DOHH2 (cell line): ENCODE data around the gene FAM234A.

Source experiments
- CTCF ChIP-seq: fragments of 200-600 bp; sonication (generic); IDR thresholded peaks from one replicate; pipeline ENCODE4 v1.5.1; 2014; ENCODE audit warnings: antibody characterized with exemption, mild to moderate bottlenecking, low read depth, low read length; ENCODE audit not compliant: poor library complexity, severe bottlenecking
- EZH2phosphoT487 ChIP-seq: fragments of 200-600 bp; sonication (generic); IDR thresholded peaks from 2 replicates; pipeline ENCODE4 v1.6.1; 2017; ENCODE audit warnings: borderline replicate concordance, mild to moderate bottlenecking, antibody characterized with exemption, low read length, moderate library complexity, mixed read lengths

DNA sequence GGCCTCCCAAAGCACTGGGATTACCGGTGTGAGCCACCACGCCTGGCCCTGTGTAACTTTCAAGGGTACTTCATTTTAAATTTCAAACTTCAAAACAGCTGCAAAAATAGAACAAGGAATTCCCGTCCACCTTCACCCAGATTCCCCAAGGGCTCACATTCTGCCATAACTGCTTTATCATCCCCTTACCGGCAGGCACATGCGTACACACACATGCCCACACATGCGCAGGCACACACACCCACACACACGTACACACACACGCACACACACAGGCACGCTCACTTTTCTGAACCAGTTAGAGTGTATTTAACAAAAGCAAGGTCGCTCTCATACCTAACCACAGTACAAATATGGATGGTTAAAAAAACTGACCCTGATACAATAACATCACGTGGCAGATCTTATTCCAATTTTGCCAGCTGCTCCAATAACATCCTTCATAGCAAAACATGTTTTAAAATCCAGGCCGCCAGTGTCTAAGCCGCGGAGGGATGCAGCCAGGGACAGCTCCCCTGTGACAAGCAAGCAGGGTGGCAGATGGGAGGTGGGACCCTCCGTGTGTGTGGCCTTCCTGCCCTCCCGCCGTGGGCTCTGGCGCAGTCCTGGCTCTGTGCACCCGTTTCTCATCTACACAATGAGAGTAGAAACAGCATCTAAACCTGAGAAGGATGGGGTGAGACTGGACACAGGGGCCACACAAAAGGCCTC lies 71.5 kb downstream of the FAM234A start:
- TF ChIP-seq CTCF (no peak), EZH2phosphoT487 (no peak)
